HFFc6 (cell line): Measurements from ENCODE around the gene EPHA4. TPM values are rescaled to one million over a fixed set of nuclear protein-coding genes. Genes with fewer than 3 reads are reported as not detected.

ENCODE experiments used
- DNase-seq: peaks from one replicate; pipeline ENCODE4 v3.0.0-alpha.2; 2018
- H3K27ac Mint-ChIP-seq: 2 replicates; pipeline ENCODE4 v1.8.0; 2020; ENCODE audit warnings: mild to moderate bottlenecking, mixed read lengths
- H3K27me3 Mint-ChIP-seq: 2 replicates; pipeline ENCODE4 v1.8.0; 2021; ENCODE audit warnings: mild to moderate bottlenecking, moderate library complexity, mixed read lengths; ENCODE audit not compliant: insufficient read depth
- H3K36me3 Mint-ChIP-seq: 2 replicates; pipeline ENCODE4 v1.8.0; 2021; ENCODE audit warnings: low read depth, mixed read lengths
- H3K4me1 Mint-ChIP-seq: 2 replicates; pipeline ENCODE4 v1.8.0; 2020; ENCODE audit warnings: low read depth, mixed read lengths
- H3K4me3 Mint-ChIP-seq: 2 replicates; pipeline ENCODE4 v1.8.0; 2020; ENCODE audit warnings: mild to moderate bottlenecking, moderate library complexity, mixed read lengths
- H3K9me3 Mint-ChIP-seq: 2 replicates; pipeline ENCODE4 v1.8.0; 2020; ENCODE audit warnings: mild to moderate bottlenecking, mixed read lengths
- total RNA-seq, 6 experiments: library from RNA; stranded (reverse); fragmentation: NEBNext Ultra II Directional; extraction: Animal tissue kit (Norgen Biotek cat#: 25700); gene quantifications; 2 replicates in 1 of 6; 3 replicates in 5 of 6; pipeline ENCODE4 v1.2.3, GENCODE V29; 2021
- TF ChIP-seq, protein P1 (sequence below): fragments of 200-600 bp; sonication (generic); IDR thresholded peaks from 2 replicates; pipeline ENCODE4 v1.5.0; 2021; ENCODE audit warnings: antibody characterized with exemption, mild to moderate bottlenecking

The EPHA4 gene
- total RNA-seq, 6 experiments from 2014 or later = 41.4 to 65.3 (median 51.9) TPM

DNA sequence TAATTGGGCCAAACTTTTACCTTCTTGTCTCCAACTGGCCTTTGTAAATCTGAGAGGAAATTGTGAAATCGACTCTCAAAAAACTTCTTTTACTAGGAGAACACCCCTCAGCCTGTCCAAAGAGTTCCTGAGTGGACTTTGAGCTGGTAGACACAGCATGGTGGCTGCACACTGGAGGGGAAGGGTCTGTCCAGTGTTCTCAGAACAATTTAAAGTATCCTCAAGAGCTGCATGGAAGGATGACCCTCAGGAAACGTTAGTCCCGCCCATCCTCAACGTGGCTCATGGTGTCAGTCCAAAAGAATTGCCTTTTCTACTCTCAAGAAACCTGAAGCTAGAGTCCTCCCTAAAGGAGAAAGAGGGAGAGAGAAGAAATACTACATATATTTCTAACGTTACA is 182.7 kb downstream of the EPHA4 start:
- TF ChIP-seq, protein P1, sequence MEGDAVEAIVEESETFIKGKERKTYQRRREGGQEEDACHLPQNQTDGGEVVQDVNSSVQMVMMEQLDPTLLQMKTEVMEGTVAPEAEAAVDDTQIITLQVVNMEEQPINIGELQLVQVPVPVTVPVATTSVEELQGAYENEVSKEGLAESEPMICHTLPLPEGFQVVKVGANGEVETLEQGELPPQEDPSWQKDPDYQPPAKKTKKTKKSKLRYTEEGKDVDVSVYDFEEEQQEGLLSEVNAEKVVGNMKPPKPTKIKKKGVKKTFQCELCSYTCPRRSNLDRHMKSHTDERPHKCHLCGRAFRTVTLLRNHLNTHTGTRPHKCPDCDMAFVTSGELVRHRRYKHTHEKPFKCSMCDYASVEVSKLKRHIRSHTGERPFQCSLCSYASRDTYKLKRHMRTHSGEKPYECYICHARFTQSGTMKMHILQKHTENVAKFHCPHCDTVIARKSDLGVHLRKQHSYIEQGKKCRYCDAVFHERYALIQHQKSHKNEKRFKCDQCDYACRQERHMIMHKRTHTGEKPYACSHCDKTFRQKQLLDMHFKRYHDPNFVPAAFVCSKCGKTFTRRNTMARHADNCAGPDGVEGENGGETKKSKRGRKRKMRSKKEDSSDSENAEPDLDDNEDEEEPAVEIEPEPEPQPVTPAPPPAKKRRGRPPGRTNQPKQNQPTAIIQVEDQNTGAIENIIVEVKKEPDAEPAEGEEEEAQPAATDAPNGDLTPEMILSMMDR = no peak
- Mint-ChIP-seq H3K4me3 (no peak overlapping the region), H3K27me3 (peaks cover 2% of the 10 kb centered on the region; the same call in 1 of the 2 replicates), H3K9me3 (no peaks in the 10 kb centered on the region), H3K36me3 (no peaks in the 10 kb centered on the region), H3K4me1 (no peaks in the 10 kb centered on the region), H3K27ac (no peak overlapping the region)
- DNase-seq = no peak

DNA sequence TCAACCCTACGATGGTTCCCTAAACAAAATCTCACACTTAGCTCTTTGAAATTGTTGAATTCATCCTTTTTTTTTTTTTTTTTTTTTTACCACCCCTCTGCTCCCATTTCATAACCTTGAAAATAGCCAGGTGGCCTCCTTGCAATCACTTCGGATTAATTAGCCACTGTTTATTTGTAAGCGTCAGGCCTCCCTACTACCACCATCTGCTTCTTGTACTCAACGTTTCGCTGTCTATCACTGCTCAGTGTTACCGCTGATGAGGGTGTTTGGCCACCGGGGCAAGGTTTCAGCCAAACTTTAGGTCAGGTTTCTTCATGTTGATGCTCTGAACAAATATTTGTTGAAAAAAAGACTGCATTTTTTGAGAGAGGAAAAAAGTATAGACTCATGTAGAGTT is 183.2 kb downstream of the EPHA4 start:
- Mint-ChIP-seq H3K36me3 (no peaks in the 10 kb centered on the region), H3K27me3 (peaks cover 2% of the 10 kb centered on the region; the same call in 1 of the 2 replicates), H3K4me3 (no peak overlapping the region), H3K4me1 (no peaks in the 10 kb centered on the region), H3K27ac (no peak overlapping the region), H3K9me3 (no peaks in the 10 kb centered on the region)
- DNase-seq = no peak
- TF ChIP-seq, protein P1 = no peak

DNA sequence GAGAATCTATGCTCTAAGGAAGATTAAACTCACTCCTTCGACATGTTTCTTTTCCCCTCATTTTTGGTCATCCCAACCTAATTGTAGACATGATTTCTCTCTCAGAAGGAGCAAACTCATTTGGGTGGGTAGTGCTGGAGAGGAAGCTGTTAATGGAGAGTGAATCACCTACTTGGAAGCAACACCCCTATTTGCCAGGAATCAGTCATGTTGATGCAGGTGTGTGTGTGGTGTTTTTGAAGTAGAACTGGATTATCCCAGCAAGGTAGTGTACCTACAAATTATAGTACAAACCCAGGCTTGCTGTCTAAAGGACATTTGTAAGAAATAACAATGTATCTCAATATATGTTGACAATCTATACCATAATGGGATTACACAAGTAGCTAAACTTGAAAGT is 186.4 kb downstream of the EPHA4 start:
- H3K27me3 Mint-ChIP-seq = peaks cover 2% of the 10 kb centered on the region; the same call in 1 of the 2 replicates

DNA sequence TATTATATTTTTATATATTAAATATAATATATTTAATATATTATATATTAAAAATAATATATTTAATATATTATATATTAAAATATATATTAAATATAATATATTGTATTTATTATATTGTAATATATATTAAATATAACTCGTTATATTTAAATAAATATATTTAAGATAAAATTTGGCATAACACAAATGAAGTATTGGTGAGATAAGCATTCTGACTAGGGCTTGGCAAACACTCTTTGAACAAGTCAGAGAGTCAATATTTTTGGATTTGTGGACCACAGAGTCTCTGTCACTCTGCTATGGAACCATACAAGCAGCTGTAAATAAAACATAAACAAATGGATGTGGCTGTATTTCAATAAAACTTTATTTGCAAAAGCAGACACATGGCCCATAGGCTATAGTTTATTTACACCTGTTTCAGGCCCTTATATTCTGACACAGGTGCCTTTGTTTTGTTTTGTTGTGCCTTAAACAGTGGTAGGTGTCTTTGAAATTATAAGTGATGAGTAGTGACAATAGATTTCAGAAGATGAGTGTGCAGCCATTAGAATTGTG is 190.1 kb downstream of the EPHA4 start:
- H3K27me3 Mint-ChIP-seq = no peaks in the 10 kb centered on the region
- H3K27ac Mint-ChIP-seq = no peak overlapping the region
- no peak for DNase-seq
- TF ChIP-seq, protein P1 = no peak
- peaks cover 8% of the 10 kb centered on the region; the same call in 1 of the 2 replicates for H3K4me1 Mint-ChIP-seq
- H3K9me3 Mint-ChIP-seq = no peaks in the 10 kb centered on the region
- no peaks in the 10 kb centered on the region for H3K36me3 Mint-ChIP-seq
- H3K4me3 Mint-ChIP-seq = no peak overlapping the region

More for the DNA sequence above, 186.4 kb downstream of the EPHA4 start:
- TF ChIP-seq, protein P1 = no peak
- no peaks in the 10 kb centered on the region for H3K36me3 Mint-ChIP-seq
- H3K4me1 Mint-ChIP-seq = no peaks in the 10 kb centered on the region
- DNase-seq = no peak
- H3K9me3 Mint-ChIP-seq = no peaks in the 10 kb centered on the region
- H3K4me3 Mint-ChIP-seq = no peak overlapping the region
- no peak overlapping the region for H3K27ac Mint-ChIP-seq

DNA sequence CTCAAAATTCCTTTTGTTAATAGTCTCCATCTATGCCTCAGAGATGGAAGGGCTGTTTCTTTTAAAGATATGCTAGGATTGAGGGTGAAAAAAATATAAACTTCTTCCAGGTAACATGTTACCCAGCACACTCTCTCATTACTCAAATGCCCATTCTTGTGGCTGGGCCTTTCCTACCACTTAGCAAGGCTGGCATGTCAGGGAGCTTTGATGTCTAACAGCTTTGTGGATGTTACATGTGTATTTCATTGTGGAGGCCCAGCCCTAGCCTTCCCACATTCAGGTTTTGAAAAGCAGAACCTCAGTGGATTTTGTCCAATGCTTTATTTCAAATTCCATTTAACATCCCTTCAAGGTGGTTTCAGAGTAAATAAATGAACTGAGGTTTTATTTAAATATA is 191.4 kb downstream of the EPHA4 start:
- Mint-ChIP-seq H3K4me1 (peaks cover 13% of the 10 kb centered on the region; the same call in 1 of the 2 replicates), H3K4me3 (no peak overlapping the region), H3K9me3 (no peaks in the 10 kb centered on the region), H3K36me3 (no peaks in the 10 kb centered on the region), H3K27me3 (no peaks in the 10 kb centered on the region; the same call in 1 of the 2 replicates), H3K27ac (no peak overlapping the region)
- DNase-seq = no peak
- TF ChIP-seq, protein P1 = no peak
